GM12874 (cell line): ENCODE measurements around the gene CPEB1.

Source experiments
- CTCF ChIP-seq: IDR thresholded peaks from 2 replicates; pipeline ENCODE4 v1.5.1; 2011; ENCODE audit warnings: low read depth, mild to moderate bottlenecking, control low read depth, low read length, moderate library complexity; ENCODE audit not compliant: insufficient read depth

CPEB1 gene

GRCh38 chr15:82566690-82567089 is 80.5 kb downstream of the CPEB1 start:
- no peak for TF ChIP-seq CTCF

GRCh38 chr15:82558502-82558901 is 88.7 kb downstream of the CPEB1 start:
- TF ChIP-seq CTCF, result no peak

- TF ChIP-seq CTCF, result no peak
Observed at GRCh38 chr15:82556315-82557035, 90.7 kb downstream of the CPEB1 start.

- no peak for TF ChIP-seq CTCF
Observed at GRCh38 chr15:82554849-82555248, 92.3 kb downstream of the CPEB1 start.

DNA sequence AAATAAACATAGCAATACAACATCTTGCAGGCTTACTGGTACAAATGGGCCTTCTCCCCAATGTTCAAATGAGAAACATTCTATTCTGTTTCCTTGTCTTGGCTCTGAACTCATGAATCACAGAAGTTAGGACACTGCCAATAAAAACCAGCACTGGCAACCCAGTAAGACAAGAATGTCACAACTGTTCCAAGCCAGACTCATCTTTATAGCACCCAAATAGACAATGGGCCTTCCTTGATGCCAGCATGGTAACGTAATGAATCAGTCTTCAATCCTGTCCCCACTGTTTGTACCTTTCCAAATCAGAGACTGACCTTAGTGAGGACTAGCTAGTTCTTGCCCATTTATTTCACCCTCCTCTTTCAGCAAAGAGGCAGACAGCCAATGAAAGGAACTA is 92.8 kb downstream of the CPEB1 start:
- no peak for TF ChIP-seq CTCF

DNA sequence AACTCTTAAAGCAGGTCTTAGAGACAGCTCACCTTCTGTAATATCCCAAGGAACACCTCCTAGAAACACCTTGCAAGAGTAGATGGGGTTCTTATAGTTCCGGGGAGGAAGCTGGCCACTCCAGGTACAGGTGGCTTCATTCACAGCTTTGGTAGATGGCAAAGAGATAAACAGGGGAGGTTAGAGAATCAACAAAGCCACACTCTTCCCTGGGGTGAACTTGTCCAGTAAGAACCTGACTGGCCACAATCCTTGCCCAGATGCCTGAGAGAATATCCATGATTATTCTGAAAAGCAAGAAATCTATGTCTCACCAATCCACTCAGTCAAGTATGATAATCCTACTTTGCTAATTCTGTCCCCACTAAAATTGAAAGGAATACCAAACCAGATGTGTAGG is 93.3 kb downstream of the CPEB1 start:
- TF ChIP-seq CTCF, result no peak

GRCh38 chr15:82552861-82553260 is 94.3 kb downstream of the CPEB1 start:
- TF ChIP-seq CTCF, result no peak
